GM18526 (cell line): Measurements from ENCODE around the gene NOVA2.
A peak's percentile ranks its signal among the peaks of the same experiment; 100 is the strongest.

Experiments
- POLR2A ChIP-seq: IDR thresholded peaks from 3 replicates; pipeline ENCODE4 v1.6.1; 2011; ENCODE audit not compliant: insufficient read length; ENCODE audit errors: extremely low read depth

Gene NOVA2

DNA sequence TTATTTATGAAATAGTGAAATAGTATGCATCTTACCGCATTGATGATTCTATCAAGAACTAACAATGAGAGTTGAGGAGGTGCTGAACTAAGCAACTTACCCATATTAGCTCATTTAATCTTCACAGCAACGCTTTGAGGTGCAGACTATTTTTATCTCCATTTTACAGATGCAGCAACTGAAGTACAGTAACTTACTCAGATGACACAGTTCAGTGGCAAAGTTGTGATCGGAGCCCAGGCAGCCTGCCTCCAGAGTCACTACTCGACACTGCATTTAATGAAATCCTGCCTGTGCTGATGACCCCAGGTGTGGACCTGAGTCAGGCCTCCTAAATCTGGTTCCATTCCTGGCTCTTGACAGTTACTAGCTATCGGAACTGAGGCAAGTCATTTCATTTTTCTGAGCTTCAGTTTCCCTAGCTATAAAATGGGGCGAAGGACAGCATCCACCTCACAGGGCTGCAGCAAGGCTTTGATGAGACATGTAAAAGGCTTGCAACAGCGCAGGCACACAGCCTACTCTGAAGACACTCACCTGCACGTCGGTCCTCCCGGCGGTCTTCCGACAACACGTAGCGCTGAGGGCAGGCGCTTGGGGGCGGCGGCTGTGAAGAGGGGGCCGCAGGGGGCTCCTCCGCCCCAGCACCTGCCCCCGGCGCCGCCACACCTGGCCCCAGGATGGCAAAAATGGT, 72.8 kb downstream of the NOVA2 start:
- TF ChIP-seq POLR2A: no peak

DNA sequence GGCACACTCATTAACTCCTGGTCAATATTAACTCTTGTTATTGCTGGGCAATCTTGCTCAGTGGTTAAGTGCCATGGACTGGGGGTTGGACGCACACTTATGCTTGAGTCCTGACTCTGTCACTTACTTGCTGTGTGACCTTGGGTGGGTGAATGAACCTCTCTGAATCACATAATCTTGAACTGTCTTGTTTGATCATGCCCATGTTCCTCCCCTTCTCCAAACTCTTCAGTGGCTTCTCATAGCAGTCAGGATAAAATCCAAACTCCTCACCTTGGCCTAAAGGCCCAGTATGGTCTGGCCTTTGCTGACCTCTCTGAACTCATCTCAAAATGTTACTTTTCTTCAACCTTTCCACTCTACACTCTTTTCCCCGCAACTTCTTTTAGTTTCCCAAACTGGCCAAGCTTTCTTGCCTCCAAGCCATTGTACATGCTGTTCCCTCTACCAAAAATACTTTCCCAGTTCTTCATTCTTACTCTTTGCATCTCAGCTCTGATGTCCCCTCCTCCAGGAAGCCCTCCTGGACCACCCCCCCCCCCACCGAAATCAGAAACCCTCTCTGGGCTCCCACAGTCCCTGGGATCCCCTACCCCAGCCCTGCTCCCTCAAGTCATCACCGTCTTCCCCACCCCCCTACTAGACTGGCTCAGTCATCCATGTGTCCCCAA, 73.6 kb downstream of the NOVA2 start:
- no peak for TF ChIP-seq POLR2A

DNA sequence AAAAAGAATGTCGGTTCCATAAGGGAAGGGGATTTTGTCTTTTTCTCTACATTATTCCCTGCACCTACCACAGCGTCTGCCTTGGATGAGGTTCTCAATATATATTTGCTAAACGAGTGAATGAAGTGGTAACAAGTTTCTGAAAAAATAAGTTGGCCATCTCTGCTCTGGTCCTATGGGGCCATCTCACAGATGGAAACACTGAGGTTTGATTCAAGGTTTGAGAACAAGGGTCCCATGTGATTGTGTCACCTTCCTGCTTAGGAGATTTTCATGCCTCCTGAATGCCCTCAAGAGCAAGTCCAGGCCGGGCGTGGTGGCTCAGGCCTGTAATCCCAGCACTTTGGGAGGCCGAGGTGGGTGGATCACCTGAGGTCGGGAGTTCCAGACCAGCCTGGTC, 74.4 kb downstream of the NOVA2 start:
- TF ChIP-seq POLR2A: no peak

DNA sequence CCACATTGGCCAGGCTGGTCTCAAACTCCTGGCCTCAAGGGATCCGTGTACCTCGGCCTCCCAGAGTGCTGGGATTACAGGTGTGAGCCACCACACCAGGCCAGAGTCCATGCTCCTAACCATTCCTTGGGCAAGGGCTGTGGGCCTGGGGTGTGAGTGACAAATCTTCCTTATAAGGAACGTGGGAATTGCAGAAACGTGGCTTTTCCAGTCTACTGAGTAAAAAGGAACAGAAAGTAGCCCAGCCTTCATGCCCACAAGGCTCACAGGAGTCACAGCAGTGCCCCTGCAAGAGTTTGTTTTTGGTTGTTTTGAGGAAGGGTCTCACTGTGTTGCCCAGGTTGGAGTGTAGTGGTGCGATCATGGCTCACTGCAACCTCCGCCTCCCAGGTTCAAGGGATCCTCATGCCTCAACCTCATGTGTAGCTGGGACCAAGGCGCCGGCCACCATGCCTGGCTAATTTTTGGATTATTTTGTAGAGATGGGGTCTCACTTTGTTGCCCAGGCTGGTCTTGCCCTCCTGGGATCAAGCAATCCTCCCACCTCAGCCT, 76.3 kb downstream of the NOVA2 start:
- TF ChIP-seq POLR2A: no peak

DNA sequence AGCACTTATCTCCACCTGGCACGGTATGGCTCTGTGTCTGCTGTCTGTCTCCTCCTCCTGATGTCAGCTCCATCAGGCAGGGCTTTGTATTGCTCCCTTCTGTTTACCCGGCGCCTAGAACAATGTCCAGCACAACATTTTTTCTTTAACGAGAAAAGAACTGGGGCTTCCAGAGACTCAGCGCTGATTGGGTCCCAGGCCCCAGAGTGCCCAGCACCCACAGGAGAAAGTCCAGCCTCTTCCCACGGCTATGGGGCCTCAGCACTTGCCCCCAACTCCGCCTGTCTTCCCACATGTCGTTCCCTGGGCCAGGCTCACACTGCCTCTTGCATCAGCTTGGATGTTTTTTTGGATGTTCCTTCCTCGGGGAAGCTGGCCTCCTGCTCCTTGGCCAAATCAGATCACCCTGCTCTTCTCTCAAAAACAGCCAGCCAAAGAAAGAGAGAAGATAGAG, 78.1 kb downstream of the NOVA2 start:
- no peak for TF ChIP-seq POLR2A

DNA sequence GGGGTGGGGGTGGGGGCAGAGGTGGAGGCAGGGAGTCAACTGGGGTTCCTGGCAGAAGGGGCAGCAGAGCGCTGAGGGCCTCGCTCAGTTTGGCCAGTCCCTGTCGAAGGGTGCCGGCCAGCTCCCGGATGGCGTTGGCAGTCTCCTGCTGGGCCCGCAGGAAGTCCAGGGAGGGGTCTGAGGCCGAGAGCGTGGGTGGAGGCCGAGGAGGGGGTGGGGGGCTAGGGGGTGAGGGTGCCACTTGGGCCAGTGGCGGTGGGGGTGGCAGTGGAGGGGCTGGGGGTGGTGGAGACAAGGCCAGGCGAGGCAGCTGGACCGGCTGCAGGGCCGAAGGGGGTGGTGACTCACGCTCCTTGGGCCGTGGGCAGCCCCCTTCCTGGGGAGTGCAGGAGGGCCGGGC, 82.8 kb downstream of the NOVA2 start:
- TF ChIP-seq POLR2A: no peak

DNA sequence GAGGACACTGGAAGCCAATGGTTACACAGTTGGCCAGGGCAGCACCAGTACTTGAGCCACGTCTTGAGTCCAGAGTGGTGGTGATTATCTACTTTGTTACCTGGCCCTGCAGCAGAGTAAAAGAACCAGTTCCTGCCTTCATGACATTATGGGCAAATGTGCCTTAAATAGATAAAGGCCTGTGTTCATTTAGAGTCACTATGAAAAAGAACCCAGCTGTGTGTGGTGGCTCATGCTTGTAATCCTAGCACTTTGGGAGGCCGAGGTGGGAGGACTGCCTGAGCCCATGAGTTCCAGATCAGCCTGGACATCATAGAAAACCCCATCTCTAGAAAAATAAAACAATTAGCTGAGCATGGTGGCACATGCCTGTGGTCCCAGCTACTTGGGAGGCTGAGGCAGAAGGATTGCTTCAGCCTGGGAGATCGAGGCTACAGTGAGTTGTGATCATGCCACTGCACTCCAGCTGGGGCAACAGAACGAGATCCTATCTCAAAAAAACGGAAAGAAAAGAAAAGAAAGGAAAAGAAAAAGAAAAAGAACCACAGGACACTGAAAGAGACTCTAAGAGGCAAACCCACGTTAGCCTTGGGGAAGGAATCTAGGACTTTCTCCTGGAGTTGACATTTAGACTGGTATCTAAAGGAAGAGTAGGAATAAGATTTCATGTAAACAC, 84.3 kb downstream of the NOVA2 start:
- TF ChIP-seq POLR2A: no peak

DNA sequence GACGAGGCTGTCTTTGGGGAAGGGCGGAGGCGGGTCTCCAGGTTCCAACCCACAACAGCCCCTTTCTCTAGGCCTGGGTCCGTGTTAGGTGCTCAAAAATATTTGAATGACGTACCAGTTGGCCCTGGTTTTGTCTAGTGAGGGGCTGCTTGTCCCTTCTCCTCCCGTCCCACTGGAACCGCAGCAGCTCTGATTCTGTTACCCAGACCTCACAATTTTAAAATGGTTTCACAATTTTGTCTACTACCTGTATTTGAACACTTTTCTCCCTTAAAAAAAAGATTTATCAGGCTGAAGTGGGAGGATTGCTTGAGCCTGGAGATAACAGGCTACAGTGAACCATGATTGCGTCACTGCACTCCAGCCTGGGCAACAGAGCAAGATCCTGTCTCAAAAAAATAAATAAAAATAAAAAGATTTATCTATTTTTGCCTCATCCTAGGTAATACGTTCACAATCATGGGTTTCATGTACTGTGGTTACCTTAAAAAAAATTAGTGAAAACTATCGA, 86.4 kb downstream of the NOVA2 start:
- no peak for TF ChIP-seq POLR2A

DNA sequence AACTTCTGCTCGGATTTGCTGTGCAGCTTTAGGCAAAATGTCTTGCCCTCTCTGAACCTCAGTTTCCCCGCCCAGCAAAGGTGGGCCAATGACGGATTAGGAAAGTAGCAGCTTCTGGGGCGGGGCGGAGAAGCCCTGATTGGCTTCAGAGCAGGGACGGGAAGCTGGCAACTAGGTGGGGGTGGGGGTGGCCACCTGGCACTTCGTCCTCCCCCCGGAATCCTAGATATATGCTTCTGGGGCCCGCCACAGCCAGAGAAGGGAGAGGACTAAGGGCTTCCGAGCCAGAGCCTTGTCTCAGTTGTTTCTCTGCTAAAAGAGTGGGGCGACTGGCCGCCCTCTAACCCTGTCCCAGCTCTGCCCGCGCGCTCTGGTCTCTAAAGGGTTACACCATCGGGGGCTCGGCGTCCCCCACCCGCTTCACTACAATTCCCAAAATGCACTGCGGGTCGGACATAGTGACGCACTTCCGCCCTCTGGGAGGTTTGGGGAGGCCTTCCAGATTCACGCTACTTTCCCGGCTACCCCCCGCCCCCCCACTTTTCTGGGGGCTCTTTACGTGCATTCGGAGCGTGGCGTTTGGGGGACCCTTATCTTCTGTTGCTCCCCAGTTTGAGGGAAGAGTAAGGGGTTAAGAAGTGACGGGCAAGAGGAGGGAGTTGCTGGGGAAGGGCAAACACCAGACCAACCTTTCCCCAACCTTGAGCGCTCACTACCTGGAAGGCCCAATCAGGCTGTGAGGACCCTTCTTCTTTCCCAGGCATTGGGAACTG, 87.1 kb downstream of the NOVA2 start:
- TF ChIP-seq POLR2A: peak; percentile 38

DNA sequence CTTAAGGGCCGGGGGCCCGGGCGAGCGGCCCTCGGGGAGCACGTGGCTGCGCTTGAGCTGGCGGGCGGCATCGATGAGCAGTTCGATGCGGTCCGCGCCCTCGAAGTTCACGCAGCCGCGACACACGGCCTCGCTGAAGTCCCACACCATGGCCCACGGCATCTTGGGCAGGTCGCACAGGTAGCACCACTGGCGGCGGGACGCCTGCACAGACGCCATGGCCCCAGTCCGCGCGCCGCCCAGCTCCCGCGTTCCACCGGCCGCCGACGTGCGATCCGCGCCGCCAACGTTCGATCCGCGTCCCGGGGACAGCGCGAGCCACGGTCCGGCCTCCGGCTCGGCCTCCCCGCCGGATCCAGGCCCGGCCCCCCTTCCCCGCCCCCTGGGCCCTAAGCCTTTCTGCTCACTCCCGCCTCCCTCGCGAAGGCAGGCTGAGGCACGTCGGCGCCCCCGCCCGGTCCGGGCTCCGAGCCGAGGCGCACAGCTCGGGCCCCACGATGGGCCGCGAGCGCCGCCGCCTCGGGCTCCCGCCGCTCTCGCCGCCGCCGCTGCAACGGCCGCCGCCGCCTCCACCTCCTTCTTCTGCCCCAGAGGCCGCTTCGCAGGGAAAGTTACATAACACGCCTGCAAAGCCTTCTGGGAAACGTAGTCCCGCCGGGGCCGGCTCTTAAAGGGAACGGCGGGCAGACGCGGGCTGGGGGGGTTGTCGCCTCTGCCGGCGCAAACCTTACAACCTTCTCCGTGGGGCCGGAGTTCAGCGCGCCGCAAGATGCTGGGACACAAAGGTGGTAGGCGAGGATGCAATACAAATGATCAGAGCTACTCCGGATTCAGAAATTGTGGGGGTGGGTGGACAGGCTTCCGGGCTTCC, 87.9 kb downstream of the NOVA2 start, which contains the start of gene IRF2BP1:
Gene IRF2BP1, minus strand, starts transcription at position 586 of the 871 bp plus-strand sequence. Its CDS starts 367 bp downstream, at position 219.
- peak; percentile 55 for TF ChIP-seq POLR2A

DNA sequence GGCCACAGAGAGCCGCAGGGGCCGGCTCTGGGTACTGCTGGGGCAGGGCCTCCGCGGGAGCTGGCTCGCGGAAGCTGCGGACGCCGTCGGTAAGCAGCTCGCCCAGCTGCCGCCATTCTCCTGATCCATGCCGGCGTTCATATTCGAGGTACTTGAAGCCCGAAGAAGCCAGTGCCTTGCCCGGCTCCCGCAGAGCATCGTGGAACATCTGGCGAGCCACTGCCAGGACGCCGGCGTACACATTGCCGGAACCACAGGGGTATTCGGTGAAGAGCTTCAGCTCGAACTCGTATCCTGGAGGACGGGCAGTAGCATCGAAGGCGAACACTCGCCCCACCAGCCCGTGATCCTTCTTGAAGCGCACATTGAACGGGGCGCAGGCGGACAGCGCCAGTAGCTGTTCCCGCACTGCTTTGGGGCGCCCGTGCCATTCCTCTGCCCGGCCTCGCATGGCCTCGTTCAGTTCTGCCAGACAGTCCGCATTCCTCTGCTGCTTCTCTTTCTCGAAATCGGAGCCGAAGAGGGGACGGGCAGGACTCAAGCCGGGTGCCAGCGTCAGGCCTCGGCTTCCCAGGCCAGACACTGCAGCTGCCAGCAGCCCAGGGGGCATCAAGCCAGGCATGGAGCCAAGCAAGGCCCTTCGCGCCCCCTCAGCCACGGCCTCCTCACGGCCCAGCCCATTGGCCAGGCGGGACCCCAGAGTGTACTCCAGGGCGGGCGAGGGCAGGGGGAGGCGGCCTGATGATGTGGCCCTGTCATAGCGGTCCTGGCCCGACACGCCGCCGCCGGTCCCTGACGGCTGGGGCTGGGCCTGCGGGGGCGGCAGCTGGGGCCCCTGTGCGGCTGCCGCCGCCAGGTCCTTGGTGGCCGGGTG, 88.7 kb downstream of the NOVA2 start:
- no peak for TF ChIP-seq POLR2A

DNA sequence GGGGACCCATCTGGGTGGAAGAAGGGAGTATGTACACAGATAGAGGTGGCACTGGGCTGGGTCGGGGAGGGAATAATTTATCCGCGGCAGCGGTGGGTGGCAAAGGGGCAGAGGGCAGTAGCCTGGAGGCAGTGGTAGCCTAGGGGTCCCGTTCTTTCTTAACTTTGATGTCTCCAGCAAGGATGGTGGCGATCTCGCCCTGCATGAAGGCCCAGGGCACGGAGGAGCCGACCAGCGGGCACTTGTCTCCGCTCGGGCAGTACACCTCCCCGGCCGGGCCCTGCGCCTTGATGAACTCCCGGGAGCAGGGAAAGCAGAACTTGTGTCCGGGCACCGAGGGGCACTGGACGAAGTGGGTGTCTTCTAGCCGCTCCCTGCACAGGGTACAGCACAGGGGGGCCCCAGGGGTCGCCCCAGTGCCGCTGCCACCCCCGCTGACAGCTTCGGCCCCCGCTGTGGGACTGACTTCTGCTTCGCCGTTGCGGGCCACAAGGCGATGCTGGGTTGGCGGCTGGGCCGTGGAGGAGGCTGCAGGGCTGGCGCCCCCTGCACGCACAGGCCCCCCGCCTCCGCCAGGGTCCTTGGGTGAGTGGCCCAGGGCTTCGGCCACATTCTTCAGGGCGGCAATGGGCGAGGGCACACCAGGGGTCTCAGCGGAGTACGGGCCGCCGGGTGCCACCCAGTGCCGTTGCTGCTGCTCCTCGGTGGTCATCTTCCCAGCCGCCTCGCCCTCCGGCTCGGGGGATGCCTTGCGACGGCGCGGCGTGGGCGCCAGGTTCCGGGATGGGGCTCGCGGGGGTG, 89.6 kb downstream of the NOVA2 start:
- TF ChIP-seq POLR2A: no peak
